ENCODE data around the gene PLS1.

Gene PLS1

GRCh38 chr3:142608631-142609030, 12.4 kb downstream of the PLS1 start:
- Mint-ChIP-seq H3K9me3 (no peaks in the 10 kb centered on the region), H3K27ac (no peak overlapping the region), H3K36me3 (ENCODE audit: low read depth) (no peaks in the 10 kb centered on the region), H3K4me3 (no peak overlapping the region), H3K4me1 (no peaks in the 10 kb centered on the region), H3K27me3 (no peaks in the 10 kb centered on the region)
- ATAC-seq (no peak), DNase-seq (no peak)

- Mint-ChIP-seq H3K4me1 (no peaks in the 10 kb centered on the region), H3K27ac (no peak overlapping the region), H3K9me3 (no peaks in the 10 kb centered on the region), H3K36me3 (ENCODE audit: low read depth) (no peaks in the 10 kb centered on the region), H3K4me3 (no peak overlapping the region), H3K27me3 (no peaks in the 10 kb centered on the region)
- peak; percentile 33 for ATAC-seq
- DNase-seq, result no peak
Observed at GRCh38 chr3:142609136-142609535, 12.9 kb downstream of the PLS1 start.

- H3K9me3 Mint-ChIP-seq, result no peaks in the 10 kb centered on the region
- no peaks in the 10 kb centered on the region for H3K36me3 Mint-ChIP-seq (ENCODE audit: low read depth)
- ATAC-seq, result no peak
- no peak overlapping the region for H3K27ac Mint-ChIP-seq
- no peak overlapping the region for H3K4me3 Mint-ChIP-seq
- H3K4me1 Mint-ChIP-seq, result no peaks in the 10 kb centered on the region
- DNase-seq, result no peak
- H3K27me3 Mint-ChIP-seq, result no peaks in the 10 kb centered on the region
Observed at GRCh38 chr3:142611206-142611605, 15.0 kb downstream of the PLS1 start.

- Mint-ChIP-seq H3K36me3 (ENCODE audit: low read depth) (no peaks in the 10 kb centered on the region), H3K4me3 (no peak overlapping the region), H3K9me3 (no peaks in the 10 kb centered on the region), H3K27ac (no peak overlapping the region), H3K4me1 (no peaks in the 10 kb centered on the region), H3K27me3 (no peaks in the 10 kb centered on the region)
- ATAC-seq (no peak), DNase-seq (no peak)
Observed at GRCh38 chr3:142613491-142613890, 17.3 kb downstream of the PLS1 start.

- H3K27ac Mint-ChIP-seq, result no peak overlapping the region
- no peaks in the 10 kb centered on the region for H3K27me3 Mint-ChIP-seq
- H3K36me3 Mint-ChIP-seq (ENCODE audit: low read depth), result no peaks in the 10 kb centered on the region
- ATAC-seq (no peak), DNase-seq (no peak)
- H3K4me3 Mint-ChIP-seq, result no peak overlapping the region
- no peaks in the 10 kb centered on the region for H3K9me3 Mint-ChIP-seq
- H3K4me1 Mint-ChIP-seq, result no peaks in the 10 kb centered on the region
Observed at GRCh38 chr3:142614059-142614626, 17.9 kb downstream of the PLS1 start.

- Mint-ChIP-seq H3K4me3 (no peak overlapping the region), H3K27me3 (no peaks in the 10 kb centered on the region), H3K36me3 (ENCODE audit: low read depth) (no peaks in the 10 kb centered on the region), H3K4me1 (no peaks in the 10 kb centered on the region), H3K27ac (no peak overlapping the region), H3K9me3 (no peaks in the 10 kb centered on the region)
- DNase-seq (no peak), ATAC-seq (no peak)
Observed at GRCh38 chr3:142615171-142615570, 19.0 kb downstream of the PLS1 start.

- H3K4me1 Mint-ChIP-seq, result no peaks in the 10 kb centered on the region
- no peaks in the 10 kb centered on the region for H3K9me3 Mint-ChIP-seq
- no peaks in the 10 kb centered on the region for H3K27me3 Mint-ChIP-seq
- ATAC-seq (no peak), DNase-seq (no peak)
- H3K27ac Mint-ChIP-seq, result no peak overlapping the region
- H3K4me3 Mint-ChIP-seq, result no peak overlapping the region
- no peaks in the 10 kb centered on the region for H3K36me3 Mint-ChIP-seq (ENCODE audit: low read depth)
Observed at GRCh38 chr3:142618917-142619461, 22.8 kb downstream of the PLS1 start.

- no peaks in the 10 kb centered on the region for H3K9me3 Mint-ChIP-seq
- H3K4me3 Mint-ChIP-seq, result no peak overlapping the region
- no peak overlapping the region for H3K27ac Mint-ChIP-seq
- H3K36me3 Mint-ChIP-seq (ENCODE audit: low read depth), result no peaks in the 10 kb centered on the region
- ATAC-seq (no peak), DNase-seq (no peak)
- H3K27me3 Mint-ChIP-seq, result no peaks in the 10 kb centered on the region
- H3K4me1 Mint-ChIP-seq, result peaks cover 4% of the 10 kb centered on the region
Observed at GRCh38 chr3:142622405-142622804, 26.2 kb downstream of the PLS1 start.

- no peaks in the 10 kb centered on the region for H3K9me3 Mint-ChIP-seq
- H3K27me3 Mint-ChIP-seq, result no peaks in the 10 kb centered on the region
- no peak overlapping the region for H3K4me3 Mint-ChIP-seq
- no peaks in the 10 kb centered on the region for H3K36me3 Mint-ChIP-seq (ENCODE audit: low read depth)
- DNase-seq, result no peak
- ATAC-seq, result no peak
- no peak overlapping the region for H3K27ac Mint-ChIP-seq
- H3K4me1 Mint-ChIP-seq, result peaks cover 4% of the 10 kb centered on the region
Observed at GRCh38 chr3:142623194-142623593, 27.0 kb downstream of the PLS1 start.

- Mint-ChIP-seq H3K27me3 (no peaks in the 10 kb centered on the region), H3K9me3 (no peaks in the 10 kb centered on the region), H3K4me1 (peaks cover 4% of the 10 kb centered on the region), H3K36me3 (ENCODE audit: low read depth) (no peaks in the 10 kb centered on the region), H3K27ac (no peak overlapping the region), H3K4me3 (no peak overlapping the region)
- DNase-seq (no peak), ATAC-seq (no peak)
Observed at GRCh38 chr3:142624341-142625152, 28.4 kb downstream of the PLS1 start.

GRCh38 chr3:142625153-142625440, 28.9 kb downstream of the PLS1 start:
- Mint-ChIP-seq H3K4me3 (no peak overlapping the region), H3K27me3 (no peaks in the 10 kb centered on the region), H3K4me1 (peaks cover 4% of the 10 kb centered on the region), H3K36me3 (ENCODE audit: low read depth) (no peaks in the 10 kb centered on the region), H3K27ac (no peak overlapping the region), H3K9me3 (no peaks in the 10 kb centered on the region)
- DNase-seq, result no peak
- no peak for ATAC-seq

GRCh38 chr3:142626971-142627370, 30.8 kb downstream of the PLS1 start:
- Mint-ChIP-seq H3K36me3 (ENCODE audit: low read depth) (no peaks in the 10 kb centered on the region), H3K9me3 (no peaks in the 10 kb centered on the region), H3K4me3 (no peak overlapping the region), H3K4me1 (peaks cover 4% of the 10 kb centered on the region), H3K27ac (no peak overlapping the region), H3K27me3 (no peaks in the 10 kb centered on the region)
- ATAC-seq (no peak), DNase-seq (no peak)

GRCh38 chr3:142628801-142629200, 32.6 kb downstream of the PLS1 start:
- ATAC-seq (no peak), DNase-seq (no peak)
- Mint-ChIP-seq H3K4me1 (peaks cover 4% of the 10 kb centered on the region), H3K4me3 (no peak overlapping the region), H3K27ac (no peak overlapping the region), H3K27me3 (no peaks in the 10 kb centered on the region), H3K9me3 (no peaks in the 10 kb centered on the region), H3K36me3 (ENCODE audit: low read depth) (no peaks in the 10 kb centered on the region)

GRCh38 chr3:142633073-142633472, 36.9 kb downstream of the PLS1 start:
- Mint-ChIP-seq H3K9me3 (no peaks in the 10 kb centered on the region), H3K4me3 (no peak overlapping the region), H3K27me3 (no peaks in the 10 kb centered on the region), H3K36me3 (ENCODE audit: low read depth) (no peaks in the 10 kb centered on the region), H3K4me1 (no peaks in the 10 kb centered on the region), H3K27ac (no peak overlapping the region)
- no peak for ATAC-seq
- DNase-seq, result no peak

GRCh38 chr3:142636050-142636449, 39.9 kb downstream of the PLS1 start:
- Mint-ChIP-seq H3K4me1 (no peaks in the 10 kb centered on the region), H3K4me3 (no peak overlapping the region), H3K27ac (no peak overlapping the region), H3K27me3 (no peaks in the 10 kb centered on the region), H3K36me3 (ENCODE audit: low read depth) (no peaks in the 10 kb centered on the region), H3K9me3 (no peaks in the 10 kb centered on the region)
- ATAC-seq (no peak), DNase-seq (no peak)

All from activated naive CD8-positive, alpha-beta T cell treated with anti-CD3 and anti-CD28 coated beads, Interleukin-2, amount 50 U/mL, for 24 hours (primary cell).